Measurements from ENCODE around the gene P2RY11. TPM values are rescaled to one million over a fixed set of nuclear protein-coding genes. Genes with fewer than 3 reads are reported as not detected.

The P2RY11 gene
- total and polyA plus RNA-seq, 2 experiments from 2014 or later, result 4.0 to 4.3 TPM

GRCh38 chr19:10086591-10087192 is 24.8 kb upstream of the P2RY11 start:
- no peaks in the 10 kb centered on the region for H3F3A ChIP-seq (replicated peaks; ENCODE audit: low read depth)
- H3K4me1 Mint-ChIP-seq, result no peaks in the 10 kb centered on the region; the same call in 2 of the 3 replicates
- peak; percentile 52 for ATAC-seq
- no peaks in the 10 kb centered on the region; the same call in 1 of the 2 replicates for H3K4me1 ChIP-seq (ENCODE audit: insufficient read depth)
- TF ChIP-seq CTCF (conservative IDR thresholded peaks at IDR 0.05; ENCODE audit: low read depth in 2 of 2), result no peak
- TF ChIP-seq NANOG (IDR thresholded peaks at IDR 0.05; ENCODE audit: borderline replicate concordance), result no peak
- TF ChIP-seq ETS1 (IDR thresholded peaks at IDR 0.05), result no peak
- TF ChIP-seq EZH2phosphoT487 (IDR thresholded peaks at IDR 0.05; ENCODE audit: unreplicated experiment), result no peak
- no peak for TF ChIP-seq REST (IDR thresholded peaks at IDR 0.05; ENCODE audit: unreplicated experiment)
- peaks cover 7% of the 10 kb centered on the region for H3K36me3 Mint-ChIP-seq (ENCODE audit: low read depth)
- H3K4me3 ChIP-seq, result peak overlapping the region; percentile 95
- H3K27me3 Mint-ChIP-seq (ENCODE audit: insufficient read depth, low read depth, poor library complexity), result peaks cover 13% of the 10 kb centered on the region
- no peak overlapping the region for H3K27ac ChIP-seq (ENCODE audit: low read depth)
- no peaks in the 10 kb centered on the region for H3K9me2 ChIP-seq (ENCODE audit: insufficient read depth)
- H3K36me3 ChIP-seq (ENCODE audit: insufficient read depth), result no peaks in the 10 kb centered on the region
- no peaks in the 10 kb centered on the region for H3K79me2 ChIP-seq (replicated peaks; ENCODE audit: insufficient read depth)
- DNase-seq (ENCODE audit: low spot score), result peak; percentile 64
- H3K4me3 Mint-ChIP-seq, result peak overlapping the region; percentile 81
- no peaks in the 10 kb centered on the region for H3K27me3 ChIP-seq (ENCODE audit: insufficient read depth)
- peak overlapping the region; percentile 86 for H2AFZ ChIP-seq
- H3K4me2 ChIP-seq, result peak overlapping the region; percentile 92
- H3K27ac Mint-ChIP-seq, result no peak overlapping the region
- H4K20me1 ChIP-seq (replicated peaks; ENCODE audit: insufficient read depth), result peaks cover 8% of the 10 kb centered on the region; the same call in 1 of the 2 replicates
- H3K9me3 Mint-ChIP-seq, result no peaks in the 10 kb centered on the region

- no peak for DNase-seq (ENCODE audit: low spot score)
- TF ChIP-seq JUNB (IDR thresholded peaks at IDR 0.05; ENCODE audit: unreplicated experiment) (no peak), POLR2AphosphoS5 (IDR thresholded peaks at IDR 0.05; ENCODE audit: low read depth) (no peak), CREB1 (CRISPR knock-in tag; IDR thresholded peaks at IDR 0.05; ENCODE audit: low read depth) (no peak), EZH2 (IDR thresholded peaks at IDR 0.05; ENCODE audit: low read depth, unreplicated experiment) (no peak), CTCF (conservative IDR thresholded peaks at IDR 0.05; ENCODE audit: low read depth in 2 of 2) (no peak), NANOG (IDR thresholded peaks at IDR 0.05; ENCODE audit: borderline replicate concordance) (no peak), ZNF114 (CRISPR knock-in tag; IDR thresholded peaks at IDR 0.05) (no peak)
Observed at GRCh38 chr19:10087296-10088061, 24.0 kb upstream of the P2RY11 start.

More at GRCh38 chr19:10087296-10088061, 24.0 kb upstream of the P2RY11 start:
- Histone ChIP-seq H2AFZ (peak overlapping the region; percentile 86; the same call in 1 of the 2 replicates), H3K4me3 (peak overlapping the region; percentile 95), H3F3A (replicated peaks; ENCODE audit: low read depth) (no peaks in the 10 kb centered on the region), H4K20me1 (replicated peaks; ENCODE audit: insufficient read depth) (peaks cover 8% of the 10 kb centered on the region; the same call in 1 of the 2 replicates), H3K4me1 (ENCODE audit: insufficient read depth) (no peaks in the 10 kb centered on the region; the same call in 1 of the 2 replicates), H3K27me3 (ENCODE audit: insufficient read depth) (no peaks in the 10 kb centered on the region), H3K27ac (ENCODE audit: low read depth) (no peak overlapping the region), H3K36me3 (ENCODE audit: insufficient read depth) (no peaks in the 10 kb centered on the region), H3K9me2 (ENCODE audit: insufficient read depth) (no peaks in the 10 kb centered on the region), H3K79me2 (replicated peaks; ENCODE audit: insufficient read depth) (no peaks in the 10 kb centered on the region), H3K4me2 (peak overlapping the region; percentile 92)
- Mint-ChIP-seq H3K27me3 (ENCODE audit: insufficient read depth, low read depth, poor library complexity) (peaks cover 13% of the 10 kb centered on the region), H3K27ac (no peak overlapping the region), H3K4me3 (peak overlapping the region; percentile 81), H3K9me3 (no peaks in the 10 kb centered on the region), H3K4me1 (no peaks in the 10 kb centered on the region; the same call in 2 of the 3 replicates), H3K36me3 (ENCODE audit: low read depth) (peaks cover 9% of the 10 kb centered on the region)
- ATAC-seq, result no peak
